HUDEP-2 (cell line): Measurements from ENCODE around the gene FUCA1.

Experiments used
- DNase-seq, 76 experiments: peaks; one replicate each; lab custom pipeline; 2025; ENCODE audit not compliant: unreplicated experiment in 76 of 76; lab: John Stamatoyannopoulos, UW

The FUCA1 gene

GRCh38 chr1:23804183-23804835 is 63.8 kb downstream of the FUCA1 start:
- DNase-seq, result no peak

GRCh38 chr1:23803674-23804073 is 64.4 kb downstream of the FUCA1 start:
- DNase-seq, result no peak

- peak in 1 of 76 experiments; percentile 9 for DNase-seq
Observed at GRCh38 chr1:23802809-23803342, 65.2 kb downstream of the FUCA1 start.

GRCh38 chr1:23801876-23802275 is 66.2 kb downstream of the FUCA1 start:
- DNase-seq, result peak in 1 of 76 experiments; percentile 8

- no peak for DNase-seq
Observed at GRCh38 chr1:23801338-23801748, 66.7 kb downstream of the FUCA1 start.

GRCh38 chr1:23800400-23801337 is 67.4 kb downstream of the FUCA1 start, which contains the start of gene GALE:
TSS of gene GALE (minus strand) at chr1:23800754. CDS start at chr1:23799007, 1,747 bp downstream.
- DNase-seq, result peak in 75 of 76 experiments; percentile 23 to 97 (median 92)

GRCh38 chr1:23799570-23800399 is 68.3 kb downstream of the FUCA1 start:
- peak in 67 of 76 experiments; percentile 20 to 91 (median 59) for DNase-seq

- no peak for DNase-seq
Observed at GRCh38 chr1:23799255-23799569, 68.9 kb downstream of the FUCA1 start.

GRCh38 chr1:23798662-23799142 is 69.4 kb downstream of the FUCA1 start:
- peak in 16 of 76 experiments; percentile 11 to 39 (median 20) for DNase-seq

GRCh38 chr1:23797478-23798448 is 70.3 kb downstream of the FUCA1 start:
- no peak for DNase-seq

- DNase-seq, result no peak
Observed at GRCh38 chr1:23796466-23797271, 71.4 kb downstream of the FUCA1 start.

- DNase-seq, result no peak
Observed at GRCh38 chr1:23795676-23796465, 72.2 kb downstream of the FUCA1 start.
